SIG-M5 treated with dmso at 0.1 percent for 504 hours (cell line): ENCODE measurements around the gene EIF5A.
A peak's percentile ranks its signal among the peaks of the same experiment; 100 is the strongest.

Experiments
- DNase-seq: peaks from one replicate; lab custom pipeline; 2025; ENCODE audit not compliant: unreplicated experiment; lab: John Stamatoyannopoulos, UW

The EIF5A gene

DNA sequence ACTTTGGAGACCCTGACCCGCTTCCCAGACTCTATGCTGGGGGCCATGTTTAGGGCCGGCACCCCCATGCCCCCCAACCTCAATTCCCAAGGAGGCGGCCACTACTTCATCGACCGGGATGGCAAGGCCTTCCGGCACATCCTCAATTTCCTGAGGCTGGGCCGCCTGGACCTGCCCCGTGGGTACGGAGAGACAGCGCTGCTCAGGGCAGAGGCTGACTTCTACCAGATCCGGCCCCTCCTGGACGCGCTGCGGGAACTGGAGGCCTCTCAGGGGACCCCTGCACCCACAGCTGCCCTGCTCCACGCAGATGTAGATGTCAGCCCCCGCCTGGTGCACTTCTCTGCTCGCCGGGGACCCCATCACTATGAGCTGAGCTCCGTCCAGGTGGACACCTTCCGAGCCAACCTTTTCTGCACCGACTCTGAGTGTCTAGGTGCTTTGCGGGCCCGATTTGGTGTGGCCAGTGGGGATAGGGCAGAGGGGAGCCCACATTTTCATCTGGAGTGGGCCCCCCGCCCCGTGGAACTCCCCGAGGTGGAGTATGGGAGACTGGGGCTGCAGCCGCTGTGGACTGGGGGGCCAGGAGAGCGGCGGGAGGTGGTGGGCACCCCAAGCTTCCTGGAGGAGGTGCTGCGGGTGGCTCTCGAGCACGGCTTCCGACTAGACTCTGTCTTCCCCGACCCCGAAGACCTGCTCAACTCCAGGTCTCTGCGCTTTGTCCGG is 45.6 kb downstream of the EIF5A start:
- no peak for DNase-seq

DNA sequence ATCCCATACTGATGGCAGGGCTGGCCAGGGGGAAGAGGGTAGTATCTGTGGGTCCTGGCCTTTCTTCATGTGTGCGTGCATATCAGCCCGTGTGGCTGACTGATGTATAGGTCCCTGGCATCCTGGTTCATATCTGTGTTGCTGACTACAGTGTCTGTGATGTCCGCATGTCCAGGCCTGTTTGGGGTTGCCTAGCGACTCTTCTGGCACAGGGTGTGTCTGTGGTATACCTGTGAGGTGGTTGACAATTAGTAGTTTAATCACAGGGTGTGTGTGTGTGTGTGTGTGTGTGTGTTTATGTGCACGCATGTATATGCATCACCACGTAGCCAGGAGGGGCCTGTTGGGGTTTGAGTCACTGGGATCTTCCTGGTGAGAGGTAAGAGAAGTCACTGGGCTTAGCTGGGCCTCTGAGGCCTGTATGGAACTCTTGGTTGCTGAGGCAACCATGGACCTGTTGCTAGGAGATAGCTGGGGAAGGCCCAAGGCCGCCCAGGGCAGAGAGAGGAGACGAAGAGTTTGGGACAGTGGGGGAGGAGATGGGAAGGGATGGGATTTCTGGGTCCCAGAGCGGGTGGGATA is 46.9 kb downstream of the EIF5A start:
- DNase-seq: no peak

DNA sequence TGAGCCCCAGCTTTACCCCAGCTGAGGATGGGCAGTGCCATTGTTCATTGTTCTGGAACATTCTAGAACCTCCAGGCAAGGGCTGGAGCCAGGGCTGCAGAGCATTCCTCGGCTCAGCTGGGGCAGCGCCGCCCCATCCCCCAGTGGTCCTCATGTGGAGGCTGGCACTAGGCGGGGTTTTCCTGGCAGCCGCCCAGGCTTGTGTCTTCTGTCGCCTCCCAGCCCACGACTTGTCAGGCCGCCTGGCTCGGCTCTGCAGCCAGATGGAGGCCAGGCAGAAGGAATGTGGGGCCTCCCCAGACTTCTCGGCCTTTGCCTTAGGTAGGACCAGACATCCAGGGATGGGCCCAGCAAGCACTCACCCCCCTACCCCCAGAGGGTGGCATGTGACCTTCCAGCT is 47.6 kb downstream of the EIF5A start, which contains the start of gene TMEM95:
TSS of gene TMEM95 (plus strand) at position 104 of the 400 bp plus-strand sequence. CDS start at position 153, 49 bp downstream.
- no peak for DNase-seq

DNA sequence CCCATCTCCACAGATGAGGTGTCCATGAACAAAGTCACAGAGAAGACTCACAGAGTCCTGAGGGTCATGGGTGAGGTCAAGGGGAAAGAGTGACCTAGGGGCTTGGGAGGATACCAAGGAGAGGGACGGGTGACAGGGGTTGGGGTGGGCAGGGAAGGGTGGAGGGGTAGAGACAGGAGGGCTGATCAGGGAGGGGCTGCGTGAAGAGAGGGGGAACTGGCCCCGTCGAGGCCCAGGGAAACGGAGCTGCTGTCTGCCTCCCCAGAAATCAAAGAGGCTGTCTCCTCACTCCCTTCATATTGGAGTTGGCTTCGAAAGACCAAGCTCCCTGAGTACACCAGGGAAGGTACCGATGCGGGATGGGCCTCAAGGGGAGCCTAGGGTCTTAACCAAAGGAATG is 48.1 kb downstream of the EIF5A start:
- no peak for DNase-seq

DNA sequence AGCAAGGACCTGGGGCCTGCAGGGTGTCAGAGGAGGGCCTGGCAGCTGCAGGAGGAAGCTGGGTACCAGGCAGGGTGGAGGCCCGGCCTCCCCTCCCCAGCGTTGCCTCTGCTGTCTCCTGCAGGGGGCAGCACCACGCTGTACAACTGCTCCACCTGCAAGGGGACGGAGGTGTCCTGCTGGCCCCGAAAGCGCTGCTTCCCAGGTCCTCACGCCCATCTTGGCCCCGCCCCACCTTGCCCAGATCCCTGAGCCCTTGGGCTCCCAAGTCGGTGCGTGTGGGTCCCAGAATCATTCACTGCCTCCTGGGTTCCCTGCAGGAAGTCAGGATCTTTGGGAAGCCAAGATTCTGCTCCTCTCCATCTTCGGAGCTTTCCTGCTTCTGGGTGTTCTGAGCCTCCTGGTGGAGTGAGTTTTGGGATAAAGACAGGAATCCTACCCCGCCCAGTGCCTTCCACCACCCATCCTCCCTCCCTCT is 48.7 kb downstream of the EIF5A start:
- peak; percentile 56 for DNase-seq

DNA sequence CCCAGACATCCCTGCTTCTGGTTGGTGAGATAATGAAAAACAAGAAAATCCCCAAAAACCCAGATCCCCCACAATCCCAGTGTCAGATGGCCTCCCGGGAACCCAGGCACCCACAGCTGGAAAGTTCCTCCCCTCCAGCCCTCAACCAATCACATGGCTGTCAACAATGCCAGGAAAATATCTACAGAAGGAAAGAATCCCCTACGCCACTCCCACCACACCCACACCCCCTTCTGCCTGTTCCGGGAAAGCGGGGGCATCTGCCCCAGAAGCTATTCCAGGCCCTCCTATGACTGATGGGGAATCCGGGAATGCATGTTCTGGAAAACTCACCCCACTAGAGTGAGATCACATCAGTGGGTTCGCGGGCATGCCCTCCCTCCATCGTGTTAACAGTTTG is 49.3 kb downstream of the EIF5A start:
- DNase-seq: no peak

DNA sequence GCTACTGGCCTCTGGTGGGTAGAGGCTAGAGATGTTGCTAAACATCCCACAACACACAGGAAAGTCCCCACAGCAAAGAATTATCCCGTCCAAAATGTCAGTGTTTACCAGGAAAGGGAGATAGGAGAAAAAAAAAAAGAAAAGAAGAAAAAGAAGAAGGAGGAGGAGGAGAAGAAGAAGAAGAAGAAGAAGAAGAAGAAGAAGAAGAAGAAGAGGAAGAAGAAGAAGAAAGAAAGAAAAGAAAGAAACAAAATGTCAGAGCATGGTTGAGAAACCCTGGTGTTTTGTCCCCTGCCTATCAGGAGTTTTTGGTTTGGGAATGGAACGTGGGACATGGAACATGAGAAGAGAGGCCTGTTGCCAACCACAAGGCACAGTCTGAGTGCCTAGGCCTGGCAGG is 50.0 kb downstream of the EIF5A start:
- no peak for DNase-seq

DNA sequence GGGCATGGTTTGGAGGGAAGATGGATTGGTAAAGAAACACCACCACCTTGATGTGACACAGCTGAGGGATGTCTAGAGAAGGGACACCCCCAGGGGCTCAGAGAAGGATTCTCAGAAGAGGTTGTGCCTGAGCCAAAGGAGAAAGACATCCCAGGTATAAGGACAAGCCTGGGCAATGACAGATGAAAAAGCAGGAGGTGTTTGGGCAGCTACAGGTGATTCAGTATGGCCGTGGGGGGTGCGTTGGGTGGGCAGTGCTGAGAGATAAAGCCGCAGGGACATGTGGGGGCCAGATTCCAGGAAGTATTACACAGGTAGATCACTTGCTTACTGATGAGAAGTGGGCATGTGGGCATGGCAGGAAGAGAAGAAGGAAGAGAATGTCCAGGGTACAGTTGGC is 54.5 kb downstream of the EIF5A start:
- no peak for DNase-seq
